HG03175 (cell line): ENCODE data around the gene GSTM5.
"Not testable (repeated sequence)": the region's sequence is repeated elsewhere in the genome, so short reads cannot be mapped to it uniquely, and the experiment has no call there.

Experiments
- ATAC-seq: cut with Tn5 transposase; IDR thresholded peaks from one replicate; pipeline ENCODE4 v1.9.1; 2021; ENCODE audit warnings: mild to moderate bottlenecking, moderate library complexity; ENCODE audit not compliant: unreplicated experiment

Gene GSTM5

DNA sequence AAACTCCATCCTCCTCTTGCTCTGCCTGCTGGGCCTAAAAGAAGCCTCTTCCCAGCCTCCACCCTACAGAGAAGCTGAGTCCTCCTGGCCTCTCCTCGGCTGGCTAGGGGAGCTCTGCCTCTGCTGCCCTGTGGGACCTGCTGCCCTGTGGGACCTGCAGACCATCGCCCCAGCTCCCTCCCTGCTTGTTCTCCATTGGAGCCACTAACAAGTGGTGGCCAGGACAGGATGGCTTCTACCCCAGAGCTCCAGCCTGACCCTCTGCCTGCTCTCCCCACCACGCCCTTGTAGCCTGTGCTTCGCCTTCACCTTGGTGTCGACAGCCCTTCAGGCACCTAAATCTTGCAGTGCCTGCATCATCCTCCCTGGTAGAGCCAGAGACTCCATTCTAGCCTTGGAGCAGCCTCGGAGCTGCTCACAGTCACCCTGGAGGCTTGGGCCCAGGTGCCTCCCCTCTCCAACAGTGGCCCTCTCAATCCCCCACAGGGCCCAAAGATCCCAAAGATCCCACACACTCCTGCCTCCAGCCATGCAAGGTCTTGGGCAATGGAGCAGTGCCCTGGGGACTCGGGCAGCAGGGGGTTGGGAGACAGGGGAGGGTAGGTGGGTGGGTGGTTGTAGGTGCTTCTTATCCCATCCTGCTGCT is 48.7 kb downstream of the GSTM5 start:
- no peak for ATAC-seq

DNA sequence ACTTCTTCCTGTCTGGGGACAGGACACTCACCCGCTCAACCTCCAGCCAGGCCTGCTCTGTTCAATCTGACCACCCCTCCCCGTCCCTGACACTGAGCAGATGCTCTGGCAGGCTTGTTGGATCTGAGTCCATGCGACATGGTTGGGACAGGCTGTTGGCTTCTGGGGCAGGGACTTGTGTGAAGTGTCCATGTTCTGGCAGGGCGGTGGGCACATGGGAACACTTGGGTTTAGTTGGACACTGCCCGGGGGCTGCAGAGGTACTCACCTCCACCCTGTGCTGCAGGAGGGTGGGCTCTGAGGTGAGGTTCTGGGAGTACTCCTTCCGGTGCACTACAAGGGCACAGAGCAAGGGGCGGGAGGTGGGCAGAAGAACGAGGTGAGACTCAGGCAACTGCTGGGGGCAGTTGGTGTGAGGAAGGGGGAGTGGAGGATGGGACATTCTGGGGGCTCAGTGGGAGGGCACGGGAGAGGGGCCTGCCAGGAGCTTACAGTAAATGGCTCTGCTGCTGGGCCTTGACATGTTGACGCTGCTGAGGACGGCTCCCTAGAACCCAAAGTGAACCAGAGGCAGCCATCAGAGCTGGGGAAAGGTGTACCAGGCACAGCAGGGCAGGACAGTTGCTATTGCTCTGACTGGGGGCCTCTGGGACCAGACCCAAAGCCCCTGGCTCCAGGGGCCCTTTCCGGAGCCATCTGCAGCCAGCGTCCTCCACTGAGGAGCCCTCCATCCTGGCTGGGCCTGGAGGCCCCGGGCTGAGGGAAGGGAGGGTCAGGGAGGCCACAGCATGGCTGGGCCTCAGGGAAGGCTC is 49.4 kb downstream of the GSTM5 start:
- no peak for ATAC-seq

- ATAC-seq, result no peak
Measured at GRCh38 chr1:109762039-109762585, 50.1 kb downstream of the GSTM5 start.

- ATAC-seq, result no peak
Measured at GRCh38 chr1:109762821-109763645, 51.0 kb downstream of the GSTM5 start.

- ATAC-seq, result no peak
Measured at GRCh38 chr1:109763646-109764415, 51.8 kb downstream of the GSTM5 start, which contains the start of gene EPS8L3. Gene EPS8L3 (minus strand): TSS chr1:109763923. CDS start chr1:109761749, 2,174 bp downstream.

DNA sequence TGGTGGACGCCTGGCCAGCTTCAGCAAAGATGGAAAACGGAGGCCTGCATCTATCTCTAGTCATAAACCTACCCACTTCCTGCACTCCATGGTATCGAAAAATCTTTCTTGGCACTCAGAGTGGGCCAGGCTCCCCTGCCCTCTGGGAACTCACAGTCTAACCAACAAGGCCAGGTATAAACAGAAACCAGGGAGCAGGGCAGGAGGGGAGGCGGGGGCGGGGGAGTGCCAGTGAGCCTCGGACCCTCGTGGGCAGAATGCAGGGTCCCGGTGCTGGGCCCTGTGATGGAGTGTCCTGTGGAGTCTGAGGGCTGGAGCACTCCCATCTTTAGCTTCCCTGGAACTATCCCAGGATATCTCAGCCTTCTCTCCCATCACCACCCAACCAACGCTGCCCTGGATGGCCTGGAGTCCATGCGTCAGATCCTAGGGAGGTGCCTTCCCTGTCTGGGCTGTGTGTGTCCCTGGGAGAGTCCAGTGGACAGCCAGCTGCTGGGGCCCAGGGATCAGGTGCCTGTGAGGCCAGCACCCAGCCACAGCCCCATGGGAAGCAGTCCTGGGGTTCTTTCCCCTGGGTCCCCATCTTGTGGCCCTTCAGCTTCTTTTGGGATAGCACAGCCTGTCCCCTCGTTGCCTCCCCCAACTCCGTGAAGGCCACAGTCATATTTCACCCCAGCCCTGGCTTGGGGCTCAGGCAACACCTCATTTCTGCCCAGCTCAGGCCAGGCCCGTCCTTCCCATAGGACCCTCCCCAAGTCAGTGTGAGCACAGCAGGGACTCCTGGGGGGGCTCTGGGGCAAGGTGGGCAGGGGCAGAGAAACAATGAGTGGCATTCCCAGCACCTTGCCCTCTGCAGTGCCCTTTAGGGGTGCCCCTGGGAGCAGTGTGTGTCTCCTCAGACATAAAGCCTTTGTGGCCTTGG is 52.8 kb downstream of the GSTM5 start:
- no peak for ATAC-seq

DNA sequence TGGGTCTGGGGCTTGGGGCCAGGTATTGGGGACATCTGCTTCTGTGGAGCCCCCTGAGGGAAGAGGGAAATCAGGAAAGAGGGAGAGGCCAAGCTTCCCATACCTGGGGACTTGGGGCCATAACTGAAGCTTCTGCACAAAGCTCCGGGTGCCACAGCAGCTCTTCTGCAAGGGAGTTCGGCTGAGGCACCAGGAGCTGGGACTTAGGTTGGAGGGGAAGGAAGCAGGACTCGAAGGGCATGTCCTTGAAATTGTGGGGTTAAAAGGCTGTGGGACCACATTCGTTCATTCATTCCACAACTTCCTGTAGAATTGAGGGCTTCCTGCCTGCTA is 53.4 kb downstream of the GSTM5 start:
- no peak for ATAC-seq

GRCh38 chr1:109765896-109766615 is 54.0 kb downstream of the GSTM5 start:
- no peak for ATAC-seq

DNA sequence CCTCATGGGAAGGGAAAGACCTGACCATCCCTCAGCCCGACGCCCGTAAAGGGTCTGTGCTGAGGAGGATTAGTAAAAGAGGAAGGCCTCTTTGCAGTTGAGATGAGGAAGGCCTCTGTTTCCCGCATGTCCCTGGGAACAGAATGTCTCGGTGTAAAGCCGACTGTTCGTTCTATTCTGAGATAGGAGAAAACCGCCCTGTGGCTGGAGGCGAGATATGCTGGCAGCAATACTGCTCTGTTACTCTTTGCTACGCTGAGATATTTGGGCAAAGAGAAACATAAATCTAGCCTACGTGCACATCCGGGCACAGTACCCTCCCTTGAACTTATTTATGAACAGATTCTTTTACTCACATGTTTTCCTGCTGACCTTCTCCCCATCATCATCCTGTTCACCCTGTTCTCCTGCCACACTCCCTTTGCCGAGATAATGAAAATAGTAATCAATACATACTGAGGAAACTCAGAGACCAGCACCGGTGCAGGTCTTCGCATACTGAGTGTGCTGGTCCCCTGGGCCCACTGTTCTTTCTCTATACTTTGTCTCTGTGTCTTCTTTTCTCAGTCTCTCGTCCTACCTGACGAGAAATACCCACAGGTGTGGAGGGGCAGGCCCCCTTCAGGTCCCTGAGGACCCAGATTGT is 55.1 kb downstream of the GSTM5 start:
- not testable (repeated sequence) for ATAC-seq
